GM19397 (cell line): Measurements from ENCODE around the gene PPL.

ENCODE experiments used
- ATAC-seq: cut with Tn5 transposase; IDR thresholded peaks from one replicate; pipeline ENCODE4 v1.9.1; 2021; ENCODE audit warnings: mild to moderate bottlenecking, moderate library complexity; ENCODE audit not compliant: unreplicated experiment

The PPL gene

GRCh38 chr16:4839942-4840341 lies 97.0 kb downstream of the PPL start:
- no peak for ATAC-seq

- no peak for ATAC-seq
These were observed 99.0 kb downstream of the PPL start for GRCh38 chr16:4837733-4838501.

- ATAC-seq = no peak
These were observed 100.2 kb downstream of the PPL start for GRCh38 chr16:4836727-4837126.

- ATAC-seq = no peak
These were observed 103.4 kb downstream of the PPL start for GRCh38 chr16:4833584-4833983.

GRCh38 chr16:4832698-4833343 lies 104.1 kb downstream of the PPL start:
- no peak for ATAC-seq
